ENCODE results near the gene CENPA.
"Not testable (repeated sequence)": the region's sequence is repeated elsewhere in the genome, so short reads cannot be mapped to it uniquely, and the experiment has no call there.

Gene CENPA

GRCh38 chr2:26809211-26809610 is 23.4 kb downstream of the CENPA start:
- Histone ChIP-seq H3K27ac (no peak overlapping the region), H3K27me3 (ENCODE audit: insufficient read depth, low read depth, severe bottlenecking) (no peaks in the 10 kb centered on the region), H3K9me3 (ENCODE audit: severe bottlenecking) (no peaks in the 10 kb centered on the region), H3K4me3 (ENCODE audit: low read depth, low read length) (no peak overlapping the region), H3K36me3 (no peaks in the 10 kb centered on the region)
- no peak for TF ChIP-seq CTCF (IDR thresholded peaks at IDR 0.05; ENCODE audit: low read depth, low read length)
- no peak for DNase-seq

GRCh38 chr2:26809876-26810577 is 24.2 kb downstream of the CENPA start:
- H3K4me3 ChIP-seq (ENCODE audit: low read depth, low read length) = no peak overlapping the region
- H3K36me3 ChIP-seq = no peaks in the 10 kb centered on the region
- H3K27ac ChIP-seq = no peak overlapping the region
- no peaks in the 10 kb centered on the region for H3K27me3 ChIP-seq (ENCODE audit: insufficient read depth, low read depth, severe bottlenecking)
- H3K9me3 ChIP-seq (ENCODE audit: severe bottlenecking) = no peaks in the 10 kb centered on the region
- no peak for TF ChIP-seq CTCF (IDR thresholded peaks at IDR 0.05; ENCODE audit: low read depth, low read length)
- no peak for DNase-seq

GRCh38 chr2:26811261-26811660 is 25.4 kb downstream of the CENPA start:
- no peak overlapping the region for H3K4me3 ChIP-seq (ENCODE audit: low read depth, low read length)
- TF ChIP-seq CTCF (IDR thresholded peaks at IDR 0.05; ENCODE audit: low read depth, low read length) = no peak
- no peaks in the 10 kb centered on the region for H3K9me3 ChIP-seq (ENCODE audit: severe bottlenecking)
- H3K27ac ChIP-seq = no peak overlapping the region
- no peak for DNase-seq
- H3K36me3 ChIP-seq = no peaks in the 10 kb centered on the region
- no peaks in the 10 kb centered on the region for H3K27me3 ChIP-seq (ENCODE audit: insufficient read depth, low read depth, severe bottlenecking)

GRCh38 chr2:26811791-26812694 is 26.2 kb downstream of the CENPA start:
- DNase-seq = no peak
- Histone ChIP-seq H3K36me3 (no peaks in the 10 kb centered on the region), H3K27me3 (ENCODE audit: insufficient read depth, low read depth, severe bottlenecking) (no peaks in the 10 kb centered on the region), H3K4me3 (ENCODE audit: low read depth, low read length) (no peak overlapping the region), H3K27ac (no peak overlapping the region), H3K9me3 (ENCODE audit: severe bottlenecking) (no peaks in the 10 kb centered on the region)
- no peak for TF ChIP-seq CTCF (IDR thresholded peaks at IDR 0.05; ENCODE audit: low read depth, low read length)

GRCh38 chr2:26812731-26813130 is 26.9 kb downstream of the CENPA start:
- no peak for TF ChIP-seq CTCF (IDR thresholded peaks at IDR 0.05; ENCODE audit: low read depth, low read length)
- no peaks in the 10 kb centered on the region for H3K27me3 ChIP-seq (ENCODE audit: insufficient read depth, low read depth, severe bottlenecking)
- no peak overlapping the region for H3K27ac ChIP-seq
- DNase-seq = no peak
- no peak overlapping the region for H3K4me3 ChIP-seq (ENCODE audit: low read depth, low read length)
- no peaks in the 10 kb centered on the region for H3K9me3 ChIP-seq (ENCODE audit: severe bottlenecking)
- no peaks in the 10 kb centered on the region for H3K36me3 ChIP-seq

GRCh38 chr2:26814072-26814765 is 28.4 kb downstream of the CENPA start:
- H3K27me3 ChIP-seq (ENCODE audit: insufficient read depth, low read depth, severe bottlenecking); H3K36me3 ChIP-seq; H3K27ac ChIP-seq; DNase-seq; H3K4me3 ChIP-seq (ENCODE audit: low read depth, low read length); H3K9me3 ChIP-seq (ENCODE audit: severe bottlenecking): not testable (repeated sequence)
